Astrocyte of the hippocampus (primary cell): ENCODE data around the gene PRPF6.
"Not testable (repeated sequence)": the region's sequence is repeated elsewhere in the genome, so short reads cannot be mapped to it uniquely, and the experiment has no call there.

Experiments used
- DNase-seq: peaks from one replicate; pipeline ENCODE4 v3.0.0; 2011; ENCODE audit warnings: low read depth, low spot score

PRPF6 gene

DNA sequence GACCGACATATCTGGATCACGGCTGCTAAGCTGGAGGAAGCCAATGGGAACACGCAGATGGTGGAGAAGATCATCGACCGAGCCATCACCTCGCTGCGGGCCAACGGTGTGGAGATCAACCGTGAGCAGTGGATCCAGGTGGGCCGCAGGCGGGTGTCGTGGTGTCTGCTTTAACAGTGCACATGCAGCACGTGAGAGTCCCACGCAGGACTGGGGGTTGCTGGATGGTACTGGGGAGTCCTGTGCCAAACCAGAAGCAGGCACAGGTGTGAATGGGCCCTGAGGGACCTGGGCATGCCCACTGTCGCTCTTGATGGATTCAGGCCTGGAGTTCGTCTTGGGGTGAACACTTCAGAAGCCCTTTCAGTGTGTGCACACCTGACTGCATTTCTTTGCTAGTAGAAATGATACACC, 30.4 kb downstream of the PRPF6 start:
- no peak for DNase-seq

DNA sequence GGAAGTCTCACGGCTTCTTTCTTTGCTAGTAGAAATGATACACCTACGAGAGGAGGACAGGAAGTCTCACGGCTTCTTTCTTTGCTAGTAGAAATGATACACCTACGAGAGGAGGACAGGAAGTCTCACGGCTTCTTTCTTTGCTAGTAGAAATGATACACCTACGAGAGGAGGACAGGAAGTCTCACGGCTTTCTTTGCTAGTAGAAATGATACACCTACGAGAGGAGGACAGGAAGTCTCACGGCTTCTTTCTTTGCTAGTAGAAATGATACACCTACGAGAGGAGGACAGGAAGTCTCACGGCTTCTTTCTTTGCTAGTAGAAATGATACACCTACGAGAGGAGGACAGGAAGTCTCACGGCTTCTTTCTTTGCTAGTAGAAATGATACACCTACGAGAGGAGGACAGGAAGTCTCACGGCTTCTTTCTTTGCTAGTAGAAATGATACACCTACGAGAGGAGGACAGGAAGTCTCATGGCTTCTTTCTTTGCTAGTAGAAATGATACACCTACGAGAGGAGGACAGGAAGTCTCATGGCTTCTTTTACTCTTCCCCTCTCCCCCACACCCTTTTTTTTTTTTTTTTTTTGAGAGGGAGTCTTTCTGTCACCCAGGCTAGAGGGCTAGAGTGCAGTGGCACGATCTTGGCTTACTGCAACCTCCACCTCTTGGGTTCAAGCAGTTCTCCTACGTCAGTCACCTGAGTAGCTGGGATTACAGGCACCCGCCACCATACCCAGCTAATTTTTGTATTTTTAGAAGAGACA, 31.6 kb downstream of the PRPF6 start:
- DNase-seq: not testable (repeated sequence)

DNA sequence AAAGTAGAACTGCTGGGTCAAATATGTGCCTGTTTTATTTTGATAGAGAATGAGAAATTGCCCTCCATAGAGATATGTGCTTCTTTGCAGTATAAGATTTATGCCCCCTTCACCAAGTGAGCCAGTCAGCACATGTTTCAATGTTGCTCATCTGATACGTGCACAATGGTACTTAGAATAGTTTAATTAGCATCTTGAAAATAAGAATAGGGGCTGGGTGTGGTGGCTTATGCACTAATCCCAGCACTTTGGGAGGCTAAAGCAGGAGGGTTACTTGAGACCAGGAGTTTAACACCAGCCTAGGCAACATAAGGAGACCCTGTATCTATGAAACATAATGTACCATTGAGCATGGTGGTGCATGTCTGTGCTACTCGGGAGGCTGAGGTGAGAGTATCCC, 34.7 kb downstream of the PRPF6 start:
- DNase-seq: no peak

DNA sequence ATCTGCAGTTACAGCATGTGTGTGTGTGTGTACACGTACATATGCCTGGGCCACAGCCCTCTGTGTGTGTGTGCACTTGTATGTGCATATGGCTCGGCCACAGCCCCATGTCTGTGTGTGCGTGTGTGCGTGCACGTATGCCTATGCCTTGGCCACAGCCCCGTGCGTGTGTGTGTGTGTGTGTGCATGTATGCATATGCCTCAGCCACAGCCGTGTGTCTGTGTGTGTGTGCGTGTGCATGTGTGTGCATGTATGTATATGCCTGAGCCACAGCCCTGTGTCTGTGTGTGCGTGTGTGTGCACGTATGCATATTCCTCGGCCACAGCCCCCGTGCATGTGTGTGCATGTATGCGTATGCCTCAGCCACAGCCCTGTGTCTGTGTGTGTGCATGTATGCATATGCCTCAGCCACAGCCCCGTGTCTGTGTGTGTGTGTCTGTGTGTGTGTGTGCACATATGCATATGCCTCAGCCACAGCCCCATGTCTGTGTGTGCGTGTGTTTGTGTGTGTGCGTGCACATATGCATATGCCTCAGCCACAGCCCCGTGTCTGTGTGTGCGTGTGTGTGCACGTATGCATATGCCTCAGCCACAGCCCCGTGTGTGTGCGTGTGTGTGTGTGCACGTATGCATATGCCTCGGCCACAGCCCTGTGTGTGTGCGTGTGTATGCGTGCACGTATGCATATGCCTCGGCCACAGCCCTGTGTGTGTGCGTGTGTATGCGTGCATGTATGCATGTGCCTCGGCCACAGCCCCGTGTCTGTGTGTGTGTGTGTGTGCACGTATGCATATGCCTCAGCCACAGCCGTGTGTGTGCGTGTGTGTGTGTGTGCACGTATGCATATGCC, 40.4 kb downstream of the PRPF6 start:
- no peak for DNase-seq

DNA sequence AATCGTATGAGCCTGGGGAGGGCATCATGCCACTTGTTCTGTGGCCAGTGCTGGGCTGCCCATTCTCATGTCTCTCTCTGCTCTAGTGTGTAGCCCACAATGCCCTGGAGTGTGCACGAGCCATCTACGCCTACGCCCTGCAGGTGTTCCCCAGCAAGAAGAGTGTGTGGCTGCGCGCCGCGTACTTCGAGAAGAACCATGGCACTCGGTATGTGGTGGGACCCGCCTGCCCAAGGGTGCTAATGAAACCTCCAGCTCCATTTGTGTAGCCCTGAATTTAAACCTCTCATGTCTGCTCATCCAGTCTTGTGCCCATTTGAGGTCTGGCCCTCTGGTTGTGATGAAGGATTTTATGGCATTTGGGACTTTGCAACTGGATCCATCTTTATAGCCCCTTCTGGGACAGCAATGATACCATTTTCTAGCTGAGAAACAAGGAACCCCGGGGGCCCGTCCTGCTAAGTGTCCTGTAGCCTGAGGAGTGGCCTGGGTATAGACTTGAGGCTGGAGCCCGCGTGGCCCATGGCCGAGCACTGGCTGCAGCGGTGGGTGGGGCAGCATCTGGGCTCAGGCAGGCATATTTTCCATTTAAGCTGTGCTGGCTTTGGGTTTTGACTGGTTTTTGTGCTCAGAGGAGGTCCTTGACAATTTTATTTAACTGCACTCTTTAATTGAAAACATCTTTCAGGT, 41.9 kb downstream of the PRPF6 start:
- no peak for DNase-seq

DNA sequence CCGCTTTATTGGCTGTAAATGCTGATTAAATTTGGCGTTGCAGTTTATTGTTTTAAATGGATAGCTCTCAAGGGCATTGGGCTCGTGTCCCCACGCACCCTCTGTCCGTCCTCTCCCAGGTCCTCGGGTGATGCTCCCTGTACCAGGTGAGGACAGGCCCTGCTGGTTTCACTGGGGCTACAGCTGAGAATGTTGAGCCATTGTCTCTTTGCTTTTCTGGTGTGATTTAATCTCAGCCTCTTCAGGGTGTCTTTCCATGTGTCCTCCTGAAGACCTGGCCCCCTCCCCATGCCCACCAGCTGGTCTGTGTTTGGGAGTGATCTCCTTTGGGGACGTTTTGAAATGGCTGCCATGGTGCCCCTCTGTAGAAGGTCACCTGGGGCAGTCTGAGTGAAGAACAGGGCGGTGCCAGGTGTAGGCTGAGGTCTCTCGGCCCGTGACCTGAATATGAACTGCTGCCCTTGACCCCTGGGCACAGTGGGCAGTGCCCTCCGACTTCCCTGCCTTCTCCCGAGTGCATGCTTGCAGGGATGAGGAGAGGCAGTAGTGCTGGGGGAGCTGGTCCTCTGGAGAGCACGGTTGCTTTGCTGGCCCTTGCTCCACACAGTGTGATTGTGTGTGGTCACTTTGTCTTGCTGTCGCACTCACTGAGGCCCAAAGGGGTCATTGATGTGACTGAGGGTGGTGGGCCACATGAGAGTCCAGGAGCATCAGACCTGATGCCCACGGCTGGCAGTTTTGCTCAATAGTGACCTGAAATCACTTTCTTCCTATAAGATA, 42.6 kb downstream of the PRPF6 start:
- DNase-seq: no peak

DNA sequence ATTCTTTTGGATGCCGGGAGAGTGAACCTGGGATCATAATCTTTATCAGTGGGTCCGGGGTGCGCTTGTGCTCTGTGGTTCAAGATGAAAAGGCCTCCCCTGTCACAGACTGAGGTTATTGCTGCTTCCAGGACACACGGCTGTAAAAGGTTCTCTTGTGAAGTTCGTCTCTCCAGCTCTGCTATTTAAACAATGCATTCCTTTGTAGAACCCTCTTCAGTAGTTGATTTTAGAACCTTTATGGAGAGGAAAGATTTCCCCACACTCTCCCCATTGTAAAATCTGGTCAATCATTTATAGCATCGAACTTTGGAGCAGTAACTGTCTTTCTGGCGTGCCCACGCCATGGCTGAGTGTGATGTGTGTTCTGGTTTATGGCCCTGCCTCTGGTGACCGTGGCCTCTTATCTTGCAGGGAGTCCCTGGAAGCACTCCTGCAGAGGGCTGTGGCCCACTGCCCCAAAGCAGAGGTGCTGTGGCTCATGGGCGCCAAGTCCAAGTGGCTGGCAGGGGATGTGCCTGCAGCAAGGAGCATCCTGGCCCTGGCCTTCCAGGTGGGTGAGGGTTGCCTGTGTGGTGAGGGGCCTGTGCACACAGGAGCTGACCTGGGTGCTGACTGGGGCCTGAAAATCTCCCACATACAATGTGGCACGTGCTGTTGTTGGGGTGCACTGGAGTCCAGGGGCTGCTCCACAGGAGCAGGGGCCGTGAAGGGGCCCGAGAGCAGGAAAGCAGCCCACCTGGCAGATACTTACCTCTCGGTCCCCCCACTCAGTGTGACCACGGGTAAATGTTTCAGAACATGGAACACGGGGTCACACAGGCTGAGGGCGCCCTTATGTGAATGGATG, 43.4 kb downstream of the PRPF6 start:
- DNase-seq: no peak

DNA sequence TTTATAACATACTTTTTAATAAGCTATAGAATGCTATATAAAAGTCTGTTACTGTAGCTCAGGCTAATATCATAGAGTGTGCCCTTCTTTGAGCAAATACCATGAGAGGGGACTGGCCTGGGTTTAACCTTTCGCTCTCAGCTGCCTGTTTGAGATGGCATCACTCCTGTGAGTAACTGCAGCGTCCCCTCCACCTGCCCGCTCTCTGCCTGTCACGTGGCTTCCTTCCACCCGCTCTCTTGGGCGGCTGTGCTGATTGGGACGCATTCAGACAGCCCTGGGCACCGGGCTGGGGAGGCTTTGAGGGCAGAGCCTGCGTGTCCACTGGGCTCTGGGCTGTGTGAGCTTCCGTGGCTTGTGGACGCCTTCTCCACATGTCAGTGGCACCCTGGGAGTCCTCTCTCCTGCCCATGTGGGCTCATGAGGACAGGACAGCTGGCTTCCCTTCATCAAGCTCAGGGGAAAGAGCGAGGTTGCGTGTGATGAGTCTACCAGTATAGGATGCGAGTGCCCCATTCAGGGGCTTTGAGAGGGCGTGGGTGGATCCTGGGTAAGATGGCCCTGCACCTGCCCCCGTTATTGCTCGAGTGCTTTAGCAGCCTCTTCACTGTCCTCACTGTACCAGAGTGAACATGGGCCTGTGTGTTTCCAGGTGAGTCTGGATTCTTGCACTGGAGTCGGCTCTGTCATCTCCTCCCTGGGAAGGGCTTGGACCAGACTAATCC, 44.3 kb downstream of the PRPF6 start:
- no peak for DNase-seq

DNA sequence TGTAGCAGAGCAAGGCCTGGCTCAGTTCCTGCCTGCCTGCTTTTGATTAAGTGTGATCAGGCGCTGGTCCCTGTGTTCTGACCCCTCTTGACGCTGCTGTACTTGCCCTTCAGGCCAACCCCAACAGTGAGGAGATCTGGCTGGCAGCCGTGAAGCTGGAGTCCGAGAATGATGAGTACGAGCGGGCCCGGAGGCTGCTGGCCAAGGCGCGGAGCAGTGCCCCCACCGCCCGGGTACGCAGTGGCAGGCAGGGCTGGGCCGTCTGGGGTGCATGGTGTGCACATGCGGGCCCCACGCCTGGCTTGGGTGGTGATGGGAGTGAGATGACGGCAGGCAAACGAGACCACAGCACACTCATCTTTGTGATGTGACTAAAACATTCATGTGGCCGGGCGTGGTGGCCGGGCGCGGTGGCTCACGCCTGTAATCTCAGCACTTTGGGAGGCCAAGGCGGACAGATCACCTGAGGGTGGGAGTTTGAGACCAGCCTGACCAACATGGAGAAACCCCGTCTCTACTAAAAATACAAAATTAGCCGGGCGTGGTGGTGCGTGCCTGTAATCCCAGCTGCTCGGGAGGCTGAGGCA, 45.0 kb downstream of the PRPF6 start:
- no peak for DNase-seq

DNA sequence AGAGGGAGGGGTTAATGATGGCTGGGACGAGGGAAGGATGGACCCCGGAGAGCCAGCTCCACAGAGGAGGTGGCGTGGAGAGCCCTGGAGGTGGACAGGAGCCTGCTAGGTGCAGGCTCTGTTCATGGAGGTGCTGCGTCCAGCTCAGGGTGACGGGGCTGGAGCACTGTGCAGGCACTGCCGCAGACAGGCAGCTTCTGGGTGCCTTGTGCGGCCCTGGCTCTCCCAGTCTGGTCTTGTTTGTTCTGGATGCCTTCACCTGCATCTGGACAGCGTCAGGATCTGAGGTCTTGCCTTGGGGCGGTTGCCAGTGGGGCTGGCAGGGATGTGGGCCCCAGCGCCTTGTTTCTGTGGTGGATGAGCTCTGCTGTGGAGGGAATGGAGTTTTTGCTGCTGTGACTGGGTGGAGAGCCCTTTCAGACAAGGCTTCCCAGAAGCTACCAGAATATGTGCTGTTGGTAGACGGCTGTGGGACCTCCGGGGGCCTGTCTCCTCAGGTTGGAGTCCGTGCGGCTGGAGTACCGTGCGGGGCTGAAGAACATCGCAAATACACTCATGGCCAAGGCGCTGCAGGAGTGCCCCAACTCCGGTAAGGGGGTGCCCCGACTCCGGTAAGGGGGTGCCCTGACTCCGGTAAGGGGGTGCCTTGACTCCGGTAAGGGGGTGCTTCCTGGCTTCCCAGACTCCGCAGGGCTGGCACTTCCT, 47.2 kb downstream of the PRPF6 start:
- DNase-seq: no peak

DNA sequence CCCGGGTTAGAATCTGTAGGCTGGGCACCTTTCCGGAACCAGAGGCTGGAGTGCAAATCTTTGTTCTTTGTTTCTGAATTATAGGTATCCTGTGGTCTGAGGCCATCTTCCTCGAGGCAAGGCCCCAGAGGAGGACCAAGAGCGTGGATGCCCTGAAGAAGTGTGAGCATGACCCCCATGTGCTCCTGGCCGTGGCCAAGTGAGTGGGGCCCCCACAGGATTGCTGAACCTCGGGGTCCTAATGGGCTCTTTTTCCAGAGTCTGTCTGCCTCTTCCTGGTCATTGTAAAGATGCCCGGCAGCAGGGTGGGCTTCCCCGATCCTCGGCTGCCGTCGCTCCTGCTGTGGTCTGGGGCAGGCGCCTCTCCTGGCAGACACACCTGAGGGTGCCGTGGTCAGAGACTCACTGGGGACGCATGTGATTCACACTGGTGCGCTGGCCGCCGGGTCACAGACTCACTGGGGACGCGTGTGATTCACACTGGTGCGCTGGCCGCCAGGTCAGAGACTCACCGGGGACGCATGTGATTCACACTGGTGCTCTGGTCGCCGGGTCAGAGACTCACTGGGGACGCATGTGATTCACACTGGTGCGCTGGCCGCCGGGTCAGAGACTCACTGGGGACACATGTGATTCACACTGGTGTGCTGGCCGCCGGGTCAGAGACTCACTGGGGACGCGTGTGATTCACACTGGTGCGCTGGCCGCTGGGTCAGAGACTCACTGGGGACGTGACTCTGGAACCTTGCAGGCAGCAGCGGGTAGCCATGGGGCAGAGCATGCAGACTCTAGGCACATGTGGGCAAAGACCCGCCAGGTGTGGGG, 48.6 kb downstream of the PRPF6 start:
- no peak for DNase-seq

DNA sequence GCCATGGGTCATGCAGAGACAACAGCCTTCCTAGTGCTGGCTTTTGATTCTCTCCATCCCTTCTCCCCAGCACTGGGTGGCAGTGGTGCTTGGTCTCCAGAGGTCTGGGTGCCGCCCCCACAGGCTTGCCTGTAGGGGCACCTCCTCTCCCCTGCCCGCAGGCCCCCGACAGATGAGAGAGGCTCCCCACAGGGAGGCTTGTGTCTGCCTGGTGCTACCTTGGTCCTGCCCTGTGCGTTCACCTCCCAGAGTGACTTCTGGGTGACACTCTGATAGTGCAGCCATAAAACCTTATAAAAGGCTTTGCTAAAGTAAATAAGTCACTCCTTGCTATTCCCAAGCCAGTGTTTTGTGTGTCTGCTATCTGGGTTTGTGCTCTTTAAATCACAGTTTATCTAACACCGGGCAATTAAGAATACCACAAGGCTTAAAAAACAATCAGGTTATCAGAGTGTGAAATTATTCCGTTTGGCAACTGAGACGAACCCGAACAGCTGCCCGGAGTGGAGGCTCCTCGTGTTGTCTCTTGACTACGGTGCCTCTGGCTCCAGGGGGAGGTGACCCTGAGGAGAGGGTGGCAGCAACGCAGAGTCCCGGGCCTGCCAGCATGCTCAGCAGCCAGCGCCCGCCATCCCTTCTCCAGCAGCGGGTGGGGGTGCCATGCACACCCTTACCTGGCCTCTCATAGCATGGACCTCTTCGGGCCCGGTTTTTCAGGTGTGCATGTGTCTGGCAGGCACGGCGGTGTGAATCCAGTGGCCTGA, 49.6 kb downstream of the PRPF6 start:
- DNase-seq: no peak

DNA sequence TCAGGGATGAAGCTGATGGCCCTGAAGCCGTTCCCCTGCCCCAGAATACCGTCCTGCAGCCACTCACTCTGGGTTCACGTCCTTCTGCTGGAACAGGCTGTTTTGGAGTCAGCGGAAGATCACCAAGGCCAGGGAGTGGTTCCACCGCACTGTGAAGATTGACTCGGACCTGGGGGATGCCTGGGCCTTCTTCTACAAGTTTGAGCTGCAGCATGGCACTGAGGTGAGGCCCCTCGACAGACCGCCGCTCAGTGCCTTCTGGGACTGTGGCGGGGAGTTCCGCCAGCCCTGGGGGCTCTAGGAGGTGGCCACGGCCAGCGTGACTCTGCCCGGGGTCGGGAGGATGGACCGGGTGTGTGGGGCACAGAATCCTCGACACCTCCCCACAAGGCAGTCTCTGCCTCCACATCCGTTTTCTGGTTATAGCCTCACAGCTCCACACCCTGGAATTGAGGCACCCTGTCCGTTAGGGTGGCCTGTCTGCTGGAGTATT, 50.9 kb downstream of the PRPF6 start:
- no peak for DNase-seq

DNA sequence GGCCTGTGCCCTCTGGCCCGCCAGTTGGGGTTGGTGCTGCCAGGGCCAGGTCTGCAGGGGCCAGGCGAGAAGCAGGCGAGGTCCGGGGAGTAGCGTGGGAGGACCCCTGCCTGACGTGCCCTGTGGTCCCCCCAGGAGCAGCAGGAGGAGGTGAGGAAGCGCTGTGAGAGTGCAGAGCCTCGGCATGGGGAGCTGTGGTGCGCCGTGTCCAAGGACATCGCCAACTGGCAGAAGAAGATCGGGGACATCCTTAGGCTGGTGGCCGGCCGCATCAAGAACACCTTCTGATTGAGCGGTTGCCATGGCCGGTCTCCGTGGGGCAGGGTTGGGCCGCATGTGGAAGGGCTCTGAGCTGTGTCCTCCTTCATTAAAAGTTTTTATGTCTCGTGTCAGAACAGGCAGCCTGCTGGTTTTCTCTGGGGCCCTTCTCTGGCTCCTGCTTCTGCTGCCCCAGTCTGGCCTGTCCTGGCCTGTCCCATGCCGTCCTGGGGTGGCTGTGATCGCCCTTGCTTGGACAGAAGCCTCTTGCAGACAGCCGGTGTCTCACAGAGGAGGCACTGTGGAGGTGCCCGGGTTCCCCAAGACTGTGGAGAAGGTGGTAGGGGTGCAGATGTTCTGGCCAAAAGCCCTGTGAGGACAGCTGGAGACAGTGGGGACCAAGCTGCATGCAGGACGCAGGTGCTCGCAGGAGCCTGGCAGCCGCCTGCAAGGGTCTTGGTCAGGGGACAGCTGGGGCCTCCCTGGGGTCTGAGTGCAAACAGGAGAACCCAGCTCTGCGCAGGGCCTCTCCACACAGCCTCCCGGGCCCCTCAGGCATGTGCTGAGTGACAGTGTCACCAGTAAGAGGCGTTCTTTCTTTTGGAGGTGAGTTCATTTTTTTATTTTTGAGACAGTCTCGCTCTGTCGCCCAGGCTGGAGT, 52.0 kb downstream of the PRPF6 start:
- no peak for DNase-seq

DNA sequence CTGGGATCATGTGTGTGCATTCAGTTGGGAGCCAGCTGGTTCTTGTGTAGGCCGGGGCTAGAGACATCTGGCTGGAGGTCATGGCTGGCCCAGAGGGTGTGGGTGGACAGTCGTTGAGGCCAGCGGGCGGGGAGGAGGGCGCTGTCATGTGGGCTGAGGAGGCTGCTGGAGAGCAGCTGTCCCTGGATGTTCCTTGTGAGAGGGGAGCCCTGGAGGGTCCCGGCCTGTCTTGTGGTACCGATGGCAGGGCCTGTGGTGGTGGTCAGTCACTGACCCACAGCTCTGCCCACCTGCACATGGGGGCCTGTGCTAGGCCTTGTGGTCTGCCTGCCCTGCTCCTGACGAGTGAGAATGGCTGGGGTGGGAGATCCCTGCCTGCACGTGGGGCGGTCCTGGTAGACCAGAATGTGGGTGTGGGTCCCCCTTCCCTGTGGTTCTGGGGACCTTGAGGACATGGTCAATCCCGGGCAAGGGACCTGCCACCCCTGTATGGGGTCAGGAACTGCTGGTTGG, 53.1 kb downstream of the PRPF6 start:
- no peak for DNase-seq
